Stimulated activated CD8-positive, alpha-beta memory T cell treated with anti-CD3 and anti-CD28 coated beads, Interleukin-15, amount 100 ng/mL, for 4 hours (primary cell): Measurements from ENCODE around the gene MAP3K21.

Experiments used
- DNase-seq, 2 donors: peaks; one replicate each; pipeline ENCODE4 v3.0.0-alpha.2; 2020; ENCODE audit warnings: low read depth in 2 of 2

MAP3K21 gene

GRCh38 chr1:233359431-233359830, 31.9 kb downstream of the MAP3K21 start:
- DNase-seq: no peak

GRCh38 chr1:233359905-233360304, 32.4 kb downstream of the MAP3K21 start:
- no peak for DNase-seq

- no peak for DNase-seq
These were observed 33.1 kb downstream of the MAP3K21 start for GRCh38 chr1:233360525-233361102.

GRCh38 chr1:233361876-233362275, 34.4 kb downstream of the MAP3K21 start:
- DNase-seq: no peak

GRCh38 chr1:233362743-233363142, 35.2 kb downstream of the MAP3K21 start:
- DNase-seq: no peak

- DNase-seq: no peak
These were observed 36.5 kb downstream of the MAP3K21 start for GRCh38 chr1:233364026-233364425.

- DNase-seq: no peak
These were observed 37.4 kb downstream of the MAP3K21 start for GRCh38 chr1:233364695-233365539.

GRCh38 chr1:233366575-233366974, 39.1 kb downstream of the MAP3K21 start:
- no peak for DNase-seq

- DNase-seq: no peak
These were observed 39.7 kb downstream of the MAP3K21 start for GRCh38 chr1:233367057-233367803.

- DNase-seq: no peak
These were observed 40.7 kb downstream of the MAP3K21 start for GRCh38 chr1:233368106-233368788.

- DNase-seq: no peak
These were observed 41.2 kb downstream of the MAP3K21 start for GRCh38 chr1:233368789-233369130.

- no peak for DNase-seq
These were observed 44.9 kb downstream of the MAP3K21 start for GRCh38 chr1:233372218-233373120.

GRCh38 chr1:233373226-233373625, 45.7 kb downstream of the MAP3K21 start:
- no peak for DNase-seq

GRCh38 chr1:233375653-233376052, 48.1 kb downstream of the MAP3K21 start:
- DNase-seq: no peak

- DNase-seq: no peak
These were observed 49.0 kb downstream of the MAP3K21 start for GRCh38 chr1:233376382-233377110.

- no peak for DNase-seq
These were observed 52.4 kb downstream of the MAP3K21 start for GRCh38 chr1:233379869-233380438.

GRCh38 chr1:233381806-233382205, 54.3 kb downstream of the MAP3K21 start:
- no peak for DNase-seq

- no peak for DNase-seq
These were observed 56.5 kb downstream of the MAP3K21 start for GRCh38 chr1:233383984-233384383.

GRCh38 chr1:233386336-233386735, 58.8 kb downstream of the MAP3K21 start:
- DNase-seq: no peak

GRCh38 chr1:233387585-233387984, 60.1 kb downstream of the MAP3K21 start:
- DNase-seq: no peak
